A673 (cell line): ENCODE data around the gene MAPK9. TPM values are rescaled to one million over a fixed set of nuclear protein-coding genes. Genes with fewer than 3 reads are reported as not detected.

Experiments
- BruUV-seq: library from RNA; stranded (reverse); fragments of 400-500 nt; replicated peaks from 2 replicates; lab custom pipeline; 2021; lab: Mats Ljungman, UMichigan
- CTCF ChIA-PET: fragments of 300-600 bp; sonication (Branson Sonifier 250); formaldehyde crosslinking; loops from one replicate; lab custom pipeline; 2022; ENCODE audit warnings: antibody characterized with exemption; lab: Charles Lee
- POLR2A ChIA-PET: fragments of 300-600 bp; sonication (Branson Sonifier 250); formaldehyde crosslinking; loops from one replicate; lab custom pipeline; 2022; ENCODE audit warnings: antibody characterized with exemption; ENCODE audit not compliant: low non-redundant PET; lab: Charles Lee
- DNase-seq: peaks from one replicate; pipeline ENCODE4 v3.0.0-alpha.2; 2015; ENCODE audit warnings: low spot score
- H3K27ac ChIP-seq: fragments of 200-600 bp; sonication (generic); 2 replicates; pipeline ENCODE4 v1.5.1; 2016; ENCODE audit warnings: mixed run types, low read depth, mild to moderate bottlenecking, mixed read lengths, antibody characterized with exemption, low read length; ENCODE audit not compliant: poor library complexity, severe bottlenecking
- H3K27me3 ChIP-seq: fragments of 200-600 bp; sonication (generic); replicated peaks from 2 replicates; pipeline ENCODE4 v1.6.1; 2017; ENCODE audit warnings: mixed run types, low read depth, mild to moderate bottlenecking, mixed read lengths, antibody characterized with exemption, low read length; ENCODE audit not compliant: insufficient read depth, poor library complexity
- H3K36me3 ChIP-seq: fragments of 200-600 bp; sonication (generic); 2 replicates; pipeline ENCODE4 v1.6.1; 2016; ENCODE audit warnings: mixed run types, mild to moderate bottlenecking, mixed read lengths, antibody characterized with exemption, low read length; ENCODE audit not compliant: insufficient read depth, poor library complexity, severe bottlenecking
- H3K4me1 ChIP-seq: fragments of 200-600 bp; sonication (generic); 2 replicates; pipeline ENCODE4 v1.6.1; 2017; ENCODE audit warnings: mixed run types, mild to moderate bottlenecking, mixed read lengths, antibody characterized with exemption, low read length; ENCODE audit not compliant: insufficient read depth, poor library complexity, severe bottlenecking
- H3K4me3 ChIP-seq: fragments of 200-600 bp; sonication (generic); 2 replicates; pipeline ENCODE4 v1.5.1; 2016; ENCODE audit warnings: low read depth, mixed run types, mild to moderate bottlenecking, mixed read lengths, low read length; ENCODE audit not compliant: poor library complexity, severe bottlenecking
- H3K9me3 ChIP-seq: fragments of 200-600 bp; sonication (generic); 2 replicates; pipeline ENCODE4 v1.6.1; 2016; ENCODE audit warnings: mixed run types, low read depth, mild to moderate bottlenecking, mixed read lengths, antibody characterized with exemption, low read length; ENCODE audit not compliant: poor library complexity, severe bottlenecking
- CTCF ChIP-seq: fragments of 300-800, 200-600 bp; sonication (generic); conservative IDR thresholded peaks from 2 replicates; pipeline ENCODE4 v1.5.1; 2017; ENCODE audit warnings: low read depth, mild to moderate bottlenecking, antibody characterized with exemption, low read length, moderate library complexity, mixed read lengths
- EZH2 ChIP-seq: fragments of 200-600 bp; sonication (generic); IDR thresholded peaks from 2 replicates; pipeline ENCODE4 v1.6.1; 2017; ENCODE audit warnings: borderline replicate concordance, low read depth, mild to moderate bottlenecking, mixed read lengths, antibody characterized with exemption, low read length; ENCODE audit not compliant: poor library complexity, severe bottlenecking
- intact Hi-C: fragments of 100-400 bp; cut with micrococcal nuclease; formaldehyde crosslinking; loops from one replicate; pipeline ENCODE4 v1.10.0; 2022; ENCODE audit not compliant: unreplicated experiment
- total RNA-seq: library from RNA; stranded (reverse); gene quantifications from 2 replicates; pipeline ENCODE4 v1.2.3, GENCODE V29; 2021

The MAPK9 gene
- total RNA-seq, 1 experiment from 2014 or later = 34.4 TPM

- H3K4me3 ChIP-seq = no peak overlapping the region
- no peaks in the 10 kb centered on the region for H3K27me3 ChIP-seq
- H3K4me1 ChIP-seq = no peaks in the 10 kb centered on the region
- POLR2A ChIA-PET = no interaction called here
- no TSS peak for BruUV-seq
- H3K36me3 ChIP-seq = no peaks in the 10 kb centered on the region
- H3K27ac ChIP-seq = no peak overlapping the region
- H3K9me3 ChIP-seq = no peaks in the 10 kb centered on the region
- intact Hi-C loops = no loop called here
- CTCF ChIA-PET = no interaction called here
- DNase-seq = no peak
- TF ChIP-seq CTCF = no peak
Measured at GRCh38 chr5:180222056-180222455, 69.8 kb downstream of the MAPK9 start.

- Histone ChIP-seq H3K27me3 (no peaks in the 10 kb centered on the region), H3K27ac (no peak overlapping the region), H3K36me3 (no peaks in the 10 kb centered on the region), H3K4me3 (no peak overlapping the region), H3K9me3 (no peaks in the 10 kb centered on the region), H3K4me1 (no peaks in the 10 kb centered on the region)
- POLR2A ChIA-PET = no interaction called here
- TF ChIP-seq EZH2 (no peak), CTCF (no peak)
- BruUV-seq = no TSS peak
- no peak for DNase-seq
- intact Hi-C loops = no loop called here
- CTCF ChIA-PET = no interaction called here
Measured at GRCh38 chr5:180217797-180218196, 74.1 kb downstream of the MAPK9 start.

GRCh38 chr5:180216646-180217171 lies 75.2 kb downstream of the MAPK9 start:
- CTCF ChIA-PET = no interaction called here
- POLR2A ChIA-PET = no interaction called here
- DNase-seq = no peak
- H3K4me1 ChIP-seq = no peaks in the 10 kb centered on the region
- no peak for TF ChIP-seq CTCF
- no peak for TF ChIP-seq EZH2
- intact Hi-C loops = no loop called here
- no peaks in the 10 kb centered on the region for H3K27me3 ChIP-seq
- no TSS peak for BruUV-seq
- H3K4me3 ChIP-seq = no peak overlapping the region
- no peaks in the 10 kb centered on the region for H3K36me3 ChIP-seq
- no peaks in the 10 kb centered on the region for H3K9me3 ChIP-seq
- no peak overlapping the region for H3K27ac ChIP-seq
